DMS79 (cell line): ENCODE data around the gene VSTM2B.
A peak's percentile ranks its signal among the peaks of the same experiment; 100 is the strongest.

ENCODE experiments used
- DNase-seq: peaks from one replicate; lab custom pipeline; 2025; lab: John Stamatoyannopoulos, UW

Gene VSTM2B

GRCh38 chr19:29596885-29597525 is 71.2 kb downstream of the VSTM2B start:
- peak; percentile 78 for DNase-seq

GRCh38 chr19:29598036-29598435 is 72.2 kb downstream of the VSTM2B start:
- no peak for DNase-seq

- DNase-seq = no peak
Observed at GRCh38 chr19:29598496-29598895, 72.7 kb downstream of the VSTM2B start.

- no peak for DNase-seq
Observed at GRCh38 chr19:29603308-29603707, 77.5 kb downstream of the VSTM2B start.

GRCh38 chr19:29605653-29606419 is 80.0 kb downstream of the VSTM2B start, which contains the start of gene POP4:
TSS of gene POP4 (plus strand) at chr19:29606283. CDS start at chr19:29606319, 36 bp downstream.
- DNase-seq = peak; percentile 87

GRCh38 chr19:29606420-29606747 is 80.6 kb downstream of the VSTM2B start:
- DNase-seq = no peak

- DNase-seq = no peak
Observed at GRCh38 chr19:29609636-29610035, 83.8 kb downstream of the VSTM2B start.

GRCh38 chr19:29610213-29610573 is 84.4 kb downstream of the VSTM2B start:
- DNase-seq = no peak

- peak; percentile 61 for DNase-seq
Observed at GRCh38 chr19:29610574-29611271, 84.9 kb downstream of the VSTM2B start.

- DNase-seq = no peak
Observed at GRCh38 chr19:29612121-29612520, 86.3 kb downstream of the VSTM2B start.

- no peak for DNase-seq
Observed at GRCh38 chr19:29612801-29613595, 87.2 kb downstream of the VSTM2B start.

- no peak for DNase-seq
Observed at GRCh38 chr19:29614046-29614445, 88.3 kb downstream of the VSTM2B start.
